GM23338 (cell line): ENCODE data around the gene CCDC92B. TPM values are rescaled to one million over a fixed set of nuclear protein-coding genes. Genes with fewer than 3 reads are reported as not detected.

ENCODE experiments used
- ETS1 ChIP-seq: IDR thresholded peaks from 2 replicates; pipeline ENCODE4 v1.6.1; 2016; ENCODE audit warnings: antibody characterized with exemption
- EZH2 ChIP-seq: fragments of 200-600 bp; sonication (generic); IDR thresholded peaks from one replicate; pipeline ENCODE4 v1.8.0; 2017; ENCODE audit warnings: antibody characterized with exemption, mild to moderate bottlenecking, low read depth; ENCODE audit not compliant: unreplicated experiment
- EZH2phosphoT487 ChIP-seq: fragments of 200-600 bp; sonication (generic); IDR thresholded peaks from one replicate; pipeline ENCODE4 v1.8.1; 2018; ENCODE audit warnings: antibody characterized with exemption; ENCODE audit not compliant: unreplicated experiment
- JUNB ChIP-seq: IDR thresholded peaks from one replicate; pipeline ENCODE4 v1.6.1; 2016; ENCODE audit warnings: antibody characterized with exemption; ENCODE audit not compliant: unreplicated experiment
- POLR2AphosphoS5 ChIP-seq: IDR thresholded peaks from 2 replicates; pipeline ENCODE4 v1.6.1; 2016; ENCODE audit warnings: antibody characterized with exemption, low read depth
- REST ChIP-seq: IDR thresholded peaks from one replicate; pipeline ENCODE4 v1.6.1; 2018; ENCODE audit warnings: antibody characterized with exemption; ENCODE audit not compliant: unreplicated experiment
- ZNF114 ChIP-seq: fragments of 250-450 bp; sonication (Bioruptor Pico); IDR thresholded peaks from 2 replicates; pipeline ENCODE4 v1.5.0; 2020; ENCODE audit warnings: mild to moderate bottlenecking, moderate library complexity
- ZNF331 ChIP-seq: fragments of 250-450 bp; sonication (Bioruptor Pico); IDR thresholded peaks from 2 replicates; pipeline ENCODE4 v1.5.0; 2020; ENCODE audit warnings: low read depth, mild to moderate bottlenecking, moderate library complexity
- ZNF462 ChIP-seq: fragments of 250-450 bp; sonication (Bioruptor Pico); IDR thresholded peaks from 2 replicates; pipeline ENCODE4 v1.5.0; 2020; ENCODE audit warnings: mild to moderate bottlenecking, moderate library complexity
- polyA plus RNA-seq: library from polyadenylated mRNA; unstranded; fragments of >200 nt; fragmentation: Nextera tagmentation; extraction: Ambion mirVana; gene quantifications from 2 replicates; pipeline ENCODE4 v1.2.1, GENCODE V29; 2016
- total RNA-seq: library from RNA; depleted of rRNA; stranded (reverse); fragments of >200 nt; shearing (Covaris generic); gene quantifications from 2 replicates; pipeline ENCODE4 v1.2.3, GENCODE V29; 2014

CCDC92B gene
- total and polyA plus RNA-seq, 2 experiments from 2014 or later: 5.7 to 9.1 TPM

- TF ChIP-seq ZNF462 (no peak), JUNB (no peak), ZNF114 (CRISPR knock-in tag) (no peak), ETS1 (no peak), POLR2AphosphoS5 (no peak), EZH2phosphoT487 (no peak), REST (no peak), ZNF331 (CRISPR knock-in tag) (no peak), EZH2 (no peak)
These were observed 45.2 kb downstream of the CCDC92B start (continued) for GRCh38 chr17:2704031-2704889.
